Naive B cell (primary cell): ENCODE data around the gene ASTN2. TPM values are rescaled to one million over a fixed set of nuclear protein-coding genes. Genes with fewer than 3 reads are reported as not detected.

Experiments
- ATAC-seq, 2 donors: fragments of 150-1000 bp; cut with Tn5 transposase; 2 replicates each; pipeline ENCODE4 v1.10.0; 2021; ENCODE audit warnings: low read depth in 2 of 2, mild to moderate bottlenecking in 2 of 2, moderate library complexity in 2 of 2
- DNase-seq: peaks from one replicate; pipeline ENCODE4 v3.0.0; 2022
- H3K27ac Mint-ChIP-seq, 6 donors: one replicate each; pipeline ENCODE4 v1.8.0; 2020 to 2022; ENCODE audit warnings: mild to moderate bottlenecking in 6 of 6, mixed read lengths in 6 of 6, moderate library complexity in 5 of 6, inconsistent platforms in 2 of 6
- H3K27me3 Mint-ChIP-seq, 3 donors: one replicate each; pipeline ENCODE4 v1.8.0; 2021 to 2022; ENCODE audit warnings: mixed read lengths in 3 of 3, mild to moderate bottlenecking in 1 of 3
- H3K36me3 Mint-ChIP-seq, 2 donors: one replicate each; pipeline ENCODE4 v1.8.0; 2020 to 2022; ENCODE audit warnings: mixed read lengths in 2 of 2, inconsistent platforms in 1 of 2, mild to moderate bottlenecking in 1 of 2
- H3K4me1 Mint-ChIP-seq, 3 donors: one replicate each; pipeline ENCODE4 v1.8.0; 2020 to 2022; ENCODE audit warnings: mixed read lengths in 3 of 3, inconsistent platforms in 1 of 3, mild to moderate bottlenecking in 1 of 3, moderate library complexity in 1 of 3
- H3K4me3 Mint-ChIP-seq, 8 donors: one replicate each; pipeline ENCODE4 v1.8.0; 2020 to 2022; ENCODE audit warnings: mild to moderate bottlenecking in 8 of 8, mixed read lengths in 8 of 8, moderate library complexity in 8 of 8, inconsistent platforms in 2 of 8
- H3K9me3 Mint-ChIP-seq, 7 donors: one replicate each; pipeline ENCODE4 v1.8.0; 2020 to 2022; ENCODE audit warnings: mixed read lengths in 7 of 7, mild to moderate bottlenecking in 5 of 7, inconsistent platforms in 2 of 7, moderate library complexity in 1 of 7
- polyA plus RNA-seq, 6 donors: library from polyadenylated mRNA; unstranded; fragments of 300-500 nt; fragmentation: Illumina TruSeq; gene quantifications; one replicate each; pipeline ENCODE4 v1.2.3, GENCODE V29; 2021; ENCODE audit warnings: low read depth in 6 of 6

ASTN2 gene
- polyA plus RNA-seq, 6 donors from 2014 or later = 0.89 to 2.5 (median 1.5) TPM; not detected in 1

GRCh38 chr9:116394894-116395698 is 1019.8 kb downstream of the ASTN2 start:
- DNase-seq (no peak), ATAC-seq (no peak)
- Mint-ChIP-seq H3K9me3 (no peaks in the 10 kb centered on the region), H3K27me3 (no peaks in the 10 kb centered on the region), H3K27ac (no peak overlapping the region), H3K36me3 (no peaks in the 10 kb centered on the region), H3K4me3 (no peak overlapping the region), H3K4me1 (no peaks in the 10 kb centered on the region)

GRCh38 chr9:116394070-116394469 is 1020.8 kb downstream of the ASTN2 start:
- H3K4me3 Mint-ChIP-seq = no peak overlapping the region
- no peak overlapping the region for H3K27ac Mint-ChIP-seq
- H3K27me3 Mint-ChIP-seq = no peaks in the 10 kb centered on the region
- no peaks in the 10 kb centered on the region for H3K4me1 Mint-ChIP-seq
- no peaks in the 10 kb centered on the region for H3K36me3 Mint-ChIP-seq
- ATAC-seq (no peak), DNase-seq (no peak)
- no peaks in the 10 kb centered on the region for H3K9me3 Mint-ChIP-seq

DNA sequence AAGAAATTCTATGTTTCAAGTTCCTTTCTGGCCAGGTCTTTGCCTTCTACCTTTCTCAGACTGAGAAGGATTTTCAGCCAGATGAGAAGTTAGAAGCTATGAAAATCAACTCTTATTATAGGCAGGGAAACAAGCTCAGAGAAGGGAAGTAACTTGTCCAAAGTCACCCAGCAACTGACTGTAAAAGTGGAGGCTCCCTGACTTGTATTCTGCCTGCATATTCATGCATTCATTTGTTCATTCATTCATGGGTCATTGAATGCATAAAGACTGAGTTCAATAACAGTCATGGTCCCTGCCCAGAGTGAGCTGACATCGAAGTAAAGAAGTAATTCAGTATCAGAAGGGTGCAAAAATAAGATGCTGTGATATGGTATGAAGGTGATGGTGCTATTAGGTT is 1021.7 kb downstream of the ASTN2 start:
- no peak for ATAC-seq
- no peaks in the 10 kb centered on the region for H3K27me3 Mint-ChIP-seq
- no peaks in the 10 kb centered on the region for H3K4me1 Mint-ChIP-seq
- no peaks in the 10 kb centered on the region for H3K9me3 Mint-ChIP-seq
- no peak overlapping the region for H3K4me3 Mint-ChIP-seq
- no peak overlapping the region for H3K27ac Mint-ChIP-seq
- no peaks in the 10 kb centered on the region for H3K36me3 Mint-ChIP-seq
- no peak for DNase-seq

DNA sequence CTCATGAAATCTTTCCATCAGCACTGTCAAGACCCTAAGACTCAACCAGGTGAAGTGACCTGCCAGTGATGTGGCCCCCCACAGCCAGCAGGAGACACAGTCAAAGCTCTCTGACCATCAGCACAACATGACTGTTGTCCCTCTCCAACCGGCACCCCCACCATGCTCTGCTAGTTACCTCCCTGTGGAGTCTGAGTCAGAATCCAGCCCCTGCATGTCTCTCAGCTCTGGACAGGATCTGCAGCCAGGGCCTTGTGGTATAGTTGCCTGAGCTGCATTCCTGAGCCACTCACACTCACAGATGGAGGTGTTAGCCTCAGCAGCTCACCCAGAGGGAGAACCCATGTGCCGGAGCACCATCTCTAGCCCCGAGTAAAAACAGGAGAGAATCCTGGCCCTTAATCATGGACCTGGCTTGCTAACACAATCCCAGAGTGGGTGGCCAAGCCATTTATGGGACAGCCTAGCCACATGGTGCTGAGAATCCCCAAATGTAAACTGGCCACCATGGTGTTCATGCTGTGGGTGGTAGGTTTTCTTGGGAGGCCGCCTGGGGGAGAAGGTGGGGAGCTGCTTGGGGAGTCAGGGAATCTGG is 1023.5 kb downstream of the ASTN2 start:
- no peak for DNase-seq
- H3K27me3 Mint-ChIP-seq = no peaks in the 10 kb centered on the region
- no peak for ATAC-seq
- no peaks in the 10 kb centered on the region for H3K36me3 Mint-ChIP-seq
- no peaks in the 10 kb centered on the region for H3K9me3 Mint-ChIP-seq
- no peak overlapping the region for H3K27ac Mint-ChIP-seq
- H3K4me1 Mint-ChIP-seq = no peaks in the 10 kb centered on the region
- H3K4me3 Mint-ChIP-seq = no peak overlapping the region

- ATAC-seq = no peak
- Mint-ChIP-seq H3K9me3 (no peaks in the 10 kb centered on the region), H3K4me1 (no peaks in the 10 kb centered on the region), H3K36me3 (no peaks in the 10 kb centered on the region), H3K27me3 (no peaks in the 10 kb centered on the region), H3K4me3 (no peak overlapping the region), H3K27ac (no peak overlapping the region)
- no peak for DNase-seq
Measured at GRCh38 chr9:116390303-116391228, 1024.3 kb downstream of the ASTN2 start.

- no peak for DNase-seq
- ATAC-seq = no peak
- no peaks in the 10 kb centered on the region for H3K36me3 Mint-ChIP-seq
- H3K27me3 Mint-ChIP-seq = no peaks in the 10 kb centered on the region
- H3K27ac Mint-ChIP-seq = peak overlapping the region in 1 of 6 donors; percentile 47
- H3K9me3 Mint-ChIP-seq = no peaks in the 10 kb centered on the region
- H3K4me3 Mint-ChIP-seq = no peak overlapping the region
- H3K4me1 Mint-ChIP-seq = no peaks in the 10 kb centered on the region
Measured at GRCh38 chr9:116389541-116390302, 1025.1 kb downstream of the ASTN2 start.

- DNase-seq (no peak), ATAC-seq (no peak)
- H3K27me3 Mint-ChIP-seq = no peaks in the 10 kb centered on the region
- no peak overlapping the region for H3K4me3 Mint-ChIP-seq
- H3K9me3 Mint-ChIP-seq = no peaks in the 10 kb centered on the region
- H3K4me1 Mint-ChIP-seq = no peaks in the 10 kb centered on the region
- no peak overlapping the region for H3K27ac Mint-ChIP-seq
- no peaks in the 10 kb centered on the region for H3K36me3 Mint-ChIP-seq
Measured at GRCh38 chr9:116387934-116388698, 1026.7 kb downstream of the ASTN2 start.

GRCh38 chr9:116383936-116384335 is 1030.9 kb downstream of the ASTN2 start:
- no peak for ATAC-seq
- H3K4me3 Mint-ChIP-seq = no peak overlapping the region
- H3K27me3 Mint-ChIP-seq = no peaks in the 10 kb centered on the region
- H3K36me3 Mint-ChIP-seq = no peaks in the 10 kb centered on the region
- no peak overlapping the region for H3K27ac Mint-ChIP-seq
- H3K9me3 Mint-ChIP-seq = peaks cover 0 to 3% (median 0%) of the 10 kb centered on the region in 7 donors
- no peaks in the 10 kb centered on the region for H3K4me1 Mint-ChIP-seq
- no peak for DNase-seq

DNA sequence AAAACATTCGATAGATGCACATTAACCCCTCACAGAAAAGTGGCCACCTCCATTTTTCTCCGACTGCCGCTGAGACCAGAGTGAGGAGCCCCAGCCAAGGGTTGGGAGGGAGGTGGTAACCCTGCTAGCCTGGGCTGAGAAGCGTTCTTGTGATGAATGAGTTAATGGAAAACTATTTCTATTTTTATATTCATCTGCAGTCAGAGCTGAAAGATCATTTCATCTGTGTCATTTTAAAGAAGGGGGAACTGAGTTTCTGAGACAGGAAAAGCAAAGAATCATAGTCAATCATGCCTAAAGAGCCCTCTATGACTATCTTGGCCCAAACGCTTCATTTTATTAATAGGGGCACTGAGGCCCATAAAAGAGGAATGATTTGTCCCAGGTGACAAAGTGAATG is 1031.7 kb downstream of the ASTN2 start:
- H3K9me3 Mint-ChIP-seq = peaks cover 0 to 3% (median 0%) of the 10 kb centered on the region in 7 donors
- no peak for ATAC-seq
- no peak overlapping the region for H3K27ac Mint-ChIP-seq
- H3K4me3 Mint-ChIP-seq = no peak overlapping the region
- H3K27me3 Mint-ChIP-seq = no peaks in the 10 kb centered on the region
- H3K36me3 Mint-ChIP-seq = no peaks in the 10 kb centered on the region
- DNase-seq = no peak
- no peaks in the 10 kb centered on the region for H3K4me1 Mint-ChIP-seq

DNA sequence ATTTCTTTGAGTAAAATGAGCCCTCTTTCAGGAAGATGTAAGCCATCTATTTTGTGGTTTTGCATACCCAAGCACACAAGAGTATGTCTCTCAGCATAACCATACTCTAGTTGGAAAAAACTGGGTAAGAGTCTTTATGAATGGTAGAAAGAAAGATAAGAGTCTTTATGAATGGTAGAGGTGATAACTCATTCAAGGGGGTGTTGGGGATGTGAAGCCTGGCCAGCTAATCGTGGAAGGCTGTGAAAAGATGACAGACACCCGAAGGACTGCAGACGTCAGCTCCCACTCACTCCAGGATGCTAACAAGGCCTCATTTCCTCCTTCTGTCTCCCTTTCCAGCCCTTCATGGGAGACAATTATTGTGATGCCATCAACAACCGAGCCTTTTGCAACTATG is 1032.8 kb downstream of the ASTN2 start:
- Mint-ChIP-seq H3K27ac (no peak overlapping the region), H3K9me3 (peaks cover 0 to 3% (median 0%) of the 10 kb centered on the region in 7 donors), H3K4me1 (no peaks in the 10 kb centered on the region), H3K4me3 (no peak overlapping the region), H3K27me3 (no peaks in the 10 kb centered on the region), H3K36me3 (no peaks in the 10 kb centered on the region)
- no peak for ATAC-seq
- DNase-seq = no peak

DNA sequence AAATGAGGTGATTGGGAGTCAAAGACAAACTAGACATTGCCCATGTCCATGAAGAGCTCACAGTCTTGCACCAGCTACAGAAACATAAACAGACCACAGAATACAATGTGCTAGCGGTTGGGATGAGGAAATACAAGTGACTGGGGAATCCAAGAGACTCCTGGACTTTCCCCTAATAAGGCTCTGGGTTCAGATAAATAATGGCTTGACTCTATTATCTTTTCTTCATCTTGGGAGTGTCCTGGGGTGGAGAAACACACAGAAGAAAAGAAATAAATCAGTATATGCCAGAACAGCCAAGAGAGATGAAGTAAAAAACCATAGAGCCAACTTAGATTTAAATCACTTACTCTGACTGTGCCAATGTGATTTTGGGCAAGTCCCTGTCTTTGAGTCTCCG is 1033.5 kb downstream of the ASTN2 start:
- DNase-seq = no peak
- no peak for ATAC-seq
- Mint-ChIP-seq H3K4me1 (no peaks in the 10 kb centered on the region), H3K36me3 (no peaks in the 10 kb centered on the region), H3K9me3 (peaks cover 0 to 3% (median 0%) of the 10 kb centered on the region in 7 donors), H3K27me3 (no peaks in the 10 kb centered on the region), H3K4me3 (no peak overlapping the region), H3K27ac (no peak overlapping the region)

DNA sequence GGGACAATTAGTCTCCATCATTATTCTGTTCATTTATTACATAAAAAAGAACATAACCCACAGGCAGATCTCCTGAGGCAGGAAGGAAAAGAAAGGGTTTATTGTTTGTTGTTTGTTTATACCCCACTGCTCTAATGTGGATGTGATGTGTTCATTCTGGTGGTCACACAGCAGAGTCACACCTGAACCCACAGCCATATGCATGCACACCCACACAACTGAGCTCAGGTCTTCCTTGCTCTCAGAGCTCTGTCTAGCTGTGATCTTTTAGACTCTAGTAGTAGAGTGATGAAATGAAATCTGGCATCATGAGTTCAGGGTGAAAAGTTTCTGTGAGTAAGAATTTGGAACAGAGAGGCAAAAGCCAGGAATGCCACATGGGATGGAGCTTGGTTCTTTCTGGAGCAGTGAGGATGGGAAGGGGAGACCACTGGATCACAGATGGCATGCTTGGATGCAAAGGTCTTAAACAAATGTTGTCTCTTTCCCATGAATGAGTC is 1034.3 kb downstream of the ASTN2 start:
- Mint-ChIP-seq H3K4me1 (no peaks in the 10 kb centered on the region), H3K4me3 (no peak overlapping the region), H3K27ac (peak overlapping the region in 1 of 6 donors; percentile 56), H3K27me3 (no peaks in the 10 kb centered on the region), H3K36me3 (no peaks in the 10 kb centered on the region), H3K9me3 (peaks cover 0 to 3% (median 0%) of the 10 kb centered on the region in 7 donors)
- no peak for DNase-seq
- ATAC-seq = no peak
